HG02798 (cell line): ENCODE results near the gene TIPARP.
"Not testable (repeated sequence)": the region's sequence is repeated elsewhere in the genome, so short reads cannot be mapped to it uniquely, and the experiment has no call there.

Source experiments
- ATAC-seq: cut with Tn5 transposase; IDR thresholded peaks from one replicate; pipeline ENCODE4 v1.9.1; 2021; ENCODE audit warnings: mild to moderate bottlenecking; ENCODE audit not compliant: unreplicated experiment, poor library complexity

TIPARP gene

DNA sequence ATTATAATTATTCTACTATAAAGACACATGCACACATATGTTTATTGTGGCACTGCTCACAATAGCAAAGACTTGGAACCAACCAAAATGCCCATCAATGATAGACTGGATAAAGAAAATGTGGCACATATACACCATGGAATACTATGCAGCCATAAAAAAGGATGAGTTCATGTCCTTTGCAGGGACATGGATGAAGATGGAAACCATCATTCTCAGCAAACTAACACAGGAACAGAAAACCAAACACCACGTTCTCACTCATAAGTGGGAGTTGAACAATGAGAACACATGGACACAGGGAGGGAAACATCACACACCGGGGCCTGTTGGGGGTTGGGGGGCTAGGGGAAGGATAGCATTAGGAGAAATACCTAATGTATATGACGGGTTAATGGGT, 62.7 kb downstream of the TIPARP start:
- ATAC-seq, result not testable (repeated sequence)

DNA sequence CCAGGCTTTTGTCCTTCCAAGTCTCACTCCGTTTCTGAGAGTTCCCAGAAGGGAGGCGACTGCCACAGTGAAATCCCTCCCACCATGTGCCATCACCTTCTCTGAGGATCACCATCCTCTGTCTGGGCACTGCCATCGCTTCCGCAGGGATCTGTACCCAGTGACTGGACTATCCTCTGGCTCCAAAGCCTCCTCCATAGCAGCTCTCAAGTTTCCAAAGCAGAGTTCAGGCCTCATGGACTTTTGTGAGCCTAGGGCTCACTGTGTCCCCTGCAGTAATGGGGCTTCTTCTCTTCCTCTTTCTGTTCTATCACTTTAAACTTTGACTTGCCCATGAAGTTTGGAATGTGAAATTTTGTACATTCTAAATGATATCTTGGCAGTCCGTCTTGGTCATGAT, 63.9 kb downstream of the TIPARP start:
- no peak for ATAC-seq

DNA sequence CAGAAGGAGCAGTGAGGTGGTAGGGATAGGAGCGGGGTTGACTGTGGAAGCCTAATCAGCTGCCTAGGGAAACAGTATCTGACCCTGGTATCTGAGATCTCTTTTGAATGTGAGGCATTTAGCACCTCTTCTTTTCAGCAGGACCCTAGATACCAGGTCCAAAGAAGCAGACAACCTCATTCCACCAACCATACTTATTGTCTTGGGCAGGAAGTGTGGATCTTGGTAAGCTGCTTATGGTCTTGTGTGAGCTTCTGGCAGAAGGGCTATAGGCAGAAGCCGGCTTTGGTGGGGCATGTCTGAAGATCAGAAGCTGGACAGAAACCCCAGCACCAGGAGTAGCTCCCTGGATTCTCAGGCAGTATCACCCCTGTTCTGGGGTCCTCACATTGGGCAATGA, 65.6 kb downstream of the TIPARP start:
- no peak for ATAC-seq

GRCh38 chr3:156740581-156740980, 66.2 kb downstream of the TIPARP start:
- not testable (repeated sequence) for ATAC-seq

DNA sequence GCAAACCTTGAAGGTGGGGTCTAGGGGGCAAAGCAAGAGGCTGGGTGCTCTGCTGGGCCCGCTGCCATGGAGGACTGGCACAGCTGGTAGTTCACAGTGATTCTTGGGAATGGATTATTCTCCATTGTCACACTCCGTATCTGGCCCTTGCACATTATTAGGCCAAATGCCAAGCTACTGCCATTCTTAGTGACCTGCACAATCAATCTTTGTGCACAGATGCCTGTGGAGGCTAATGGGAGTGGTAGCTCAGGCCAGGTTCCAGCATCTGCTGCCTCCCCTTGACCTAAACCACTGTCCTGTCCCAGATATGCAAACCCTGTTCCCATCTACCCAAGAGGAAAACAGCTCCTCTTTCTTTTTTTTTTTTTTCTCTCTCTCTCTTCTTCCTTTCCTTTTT, 67.5 kb downstream of the TIPARP start:
- ATAC-seq, result no peak

- no peak for ATAC-seq
These were observed 68.0 kb downstream of the TIPARP start for GRCh38 chr3:156742401-156742800.

DNA sequence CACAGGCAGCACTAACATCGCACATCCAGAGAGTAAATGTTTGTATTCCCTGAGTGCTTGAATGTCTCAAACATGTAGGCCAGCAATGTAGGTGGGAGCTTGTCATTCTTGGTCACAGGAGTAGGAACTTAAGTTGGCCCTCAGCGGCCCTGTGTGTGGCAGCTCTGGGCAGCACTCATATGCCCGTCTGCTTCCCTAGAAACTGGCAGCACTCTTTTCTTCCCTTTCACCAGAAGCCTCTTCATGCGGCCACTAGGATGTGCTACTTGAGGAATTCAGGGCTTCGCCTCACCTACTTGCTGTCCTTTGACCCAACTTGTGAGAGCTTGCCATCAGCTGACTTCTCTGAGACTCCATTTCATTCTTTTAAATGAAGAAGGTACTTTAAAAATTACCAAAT, 69.5 kb downstream of the TIPARP start:
- ATAC-seq, result no peak

GRCh38 chr3:156744631-156745030, 70.2 kb downstream of the TIPARP start:
- ATAC-seq, result no peak

DNA sequence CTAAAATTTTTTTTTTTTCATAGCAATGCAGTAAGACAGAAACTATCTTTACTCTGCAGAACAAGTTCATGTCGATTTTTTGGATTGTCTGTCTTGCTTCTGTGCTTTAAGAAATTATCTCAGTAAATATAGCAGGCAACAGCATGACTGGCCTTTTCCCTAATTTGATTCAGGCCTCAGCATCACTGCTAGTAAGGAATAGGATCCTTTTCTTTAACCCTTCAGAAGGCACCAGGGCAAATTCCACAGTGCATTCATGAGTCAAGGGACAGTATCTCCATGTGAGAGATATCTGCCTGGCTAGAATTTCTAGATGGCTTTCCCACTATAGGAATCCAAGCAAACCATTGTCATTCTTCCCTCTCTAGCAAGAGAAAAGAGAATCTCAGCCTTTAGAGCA, 71.4 kb downstream of the TIPARP start:
- ATAC-seq, result no peak

DNA sequence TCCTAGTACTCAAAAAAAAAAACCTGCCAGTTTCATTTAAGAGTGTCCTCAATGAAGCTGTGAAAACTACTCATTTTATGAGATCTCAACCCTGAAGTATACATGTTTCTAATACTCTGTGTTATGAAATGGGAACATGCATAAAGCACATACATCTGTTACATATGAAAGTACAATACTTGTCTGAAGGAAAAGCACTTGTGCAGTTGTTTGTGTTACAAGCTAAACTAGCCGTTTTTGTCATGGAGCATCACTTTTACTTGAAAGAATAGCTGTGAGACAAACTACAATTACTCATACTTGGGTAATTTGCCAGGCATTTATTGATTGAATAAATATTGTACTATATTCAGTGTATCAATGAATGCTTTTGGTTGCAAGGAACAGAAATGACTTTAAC, 72.7 kb downstream of the TIPARP start:
- ATAC-seq, result no peak

DNA sequence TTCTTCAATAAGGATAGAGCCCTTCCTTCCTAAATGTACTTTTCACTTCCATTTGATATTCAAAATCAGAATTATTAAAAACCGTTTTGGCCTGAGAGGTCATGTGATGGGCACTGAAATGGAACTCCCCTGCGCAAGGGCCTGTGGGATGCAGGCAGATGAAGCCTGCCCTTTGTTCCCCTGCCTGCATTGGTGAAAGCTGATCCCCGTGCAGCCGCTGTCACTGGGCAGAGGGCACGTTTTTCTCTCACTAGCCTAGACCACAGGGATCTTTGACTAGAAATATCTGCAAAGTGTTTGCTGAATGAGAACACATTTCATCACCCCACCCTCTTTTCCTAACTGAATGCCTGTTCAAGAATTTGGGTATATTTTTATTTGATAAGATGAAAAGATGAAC, 74.9 kb downstream of the TIPARP start:
- ATAC-seq, result no peak

DNA sequence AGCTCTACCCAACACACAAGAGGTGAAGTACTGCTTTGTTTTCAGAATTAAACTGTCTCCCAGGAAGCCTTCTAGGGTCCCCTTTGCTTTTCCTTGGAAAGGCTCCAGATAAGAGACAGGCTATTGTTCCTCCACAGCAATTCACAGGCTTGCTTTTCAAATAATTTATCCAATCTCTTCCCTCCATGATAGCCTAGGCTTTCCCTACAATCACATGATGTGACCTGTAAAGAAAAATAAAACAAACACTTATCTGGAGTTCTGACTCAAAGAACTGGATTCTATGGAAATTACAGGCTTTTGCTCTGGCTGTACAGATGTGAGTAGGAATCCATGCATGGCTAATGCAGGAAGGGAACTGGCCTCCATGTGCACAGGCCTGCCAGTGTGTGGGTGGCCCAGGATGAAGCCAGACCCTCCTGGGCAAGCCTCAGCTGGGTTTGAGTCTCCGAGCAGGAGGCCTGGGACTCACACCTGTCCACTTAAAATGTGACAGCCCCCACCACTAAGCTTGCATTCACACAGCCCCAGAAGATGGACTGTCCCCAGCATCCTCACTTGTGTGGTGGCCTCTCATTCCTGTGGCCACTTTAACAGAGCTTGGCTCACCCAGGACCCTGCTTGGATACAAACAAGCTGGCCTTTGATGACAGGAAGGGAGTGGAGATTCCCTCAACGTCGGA, 75.9 kb downstream of the TIPARP start:
- no peak for ATAC-seq

GRCh38 chr3:156750874-156751245, 76.5 kb downstream of the TIPARP start:
- no peak for ATAC-seq

GRCh38 chr3:156751461-156752025, 77.2 kb downstream of the TIPARP start:
- ATAC-seq, result no peak
